Osteoblast (primary cell): ENCODE measurements around the gene TLE3. TPM values are rescaled to one million over a fixed set of nuclear protein-coding genes. Genes with fewer than 3 reads are reported as not detected.
A peak's percentile ranks its signal among the peaks of the same experiment; 100 is the strongest.

Experiments used
- DNase-seq: peaks from one replicate; pipeline ENCODE4 v3.0.0; 2011; ENCODE audit warnings: low spot score, mixed read lengths; ENCODE audit not compliant: insufficient read length; ENCODE audit errors: missing footprints
- H2AFZ ChIP-seq: 2 replicates; pipeline ENCODE4 v1.6.0; 2011; ENCODE audit warnings: mild to moderate bottlenecking, low read length
- H3K27ac ChIP-seq: 2 replicates; pipeline ENCODE4 v1.5.1; 2011; ENCODE audit warnings: mild to moderate bottlenecking, low read depth, low read length, moderate library complexity
- H3K27me3 ChIP-seq: 2 replicates; pipeline ENCODE4 v1.6.0; 2012; ENCODE audit warnings: mild to moderate bottlenecking, control low read depth, inconsistent platforms, low read length, moderate library complexity; ENCODE audit not compliant: insufficient read depth
- H3K36me3 ChIP-seq: 2 replicates; pipeline ENCODE4 v1.5.1; 2011; ENCODE audit warnings: mild to moderate bottlenecking, low read length, control low read depth, moderate library complexity; ENCODE audit not compliant: insufficient read depth
- H3K4me1 ChIP-seq: 2 replicates; pipeline ENCODE4 v1.5.1; 2011; ENCODE audit warnings: mild to moderate bottlenecking, low read length, control low read depth, moderate library complexity; ENCODE audit not compliant: insufficient read depth
- H3K4me2 ChIP-seq: 2 replicates; pipeline ENCODE4 v1.6.0; 2011; ENCODE audit warnings: mild to moderate bottlenecking, low read length; ENCODE audit not compliant: insufficient read depth
- H3K4me3 ChIP-seq: fragments of 200-600 bp; sonication (generic); 3 replicates; pipeline ENCODE4 v1.5.1; 2012; ENCODE audit warnings: mild to moderate bottlenecking, low read length, inconsistent platforms; ENCODE audit not compliant: insufficient read depth
- H3K79me2 ChIP-seq: 2 replicates; pipeline ENCODE4 v1.6.0; 2012; ENCODE audit warnings: mild to moderate bottlenecking, low read length, control low read depth, inconsistent platforms; ENCODE audit not compliant: insufficient read depth
- H3K9me3 ChIP-seq: 2 replicates; pipeline ENCODE4 v1.5.1; 2011; ENCODE audit warnings: low read depth, low read length, control low read depth
- H4K20me1 ChIP-seq: 2 replicates; pipeline ENCODE4 v1.6.0; 2012; ENCODE audit warnings: mild to moderate bottlenecking, low read length, control low read depth; ENCODE audit not compliant: insufficient read depth
- CTCF ChIP-seq: IDR thresholded peaks from 2 replicates; pipeline ENCODE4 v1.5.1; 2011; ENCODE audit warnings: mild to moderate bottlenecking, low read depth, low read length, moderate library complexity; ENCODE audit errors: extremely low read depth
- total RNA-seq: library from RNA; depleted of rRNA; stranded (reverse); fragments of >200 nt; gene quantifications from 2 replicates; pipeline ENCODE4 v1.2.3, GENCODE V29; 2012

TLE3 gene
- total RNA-seq, 1 donor: 29.7 TPM

- H3K9me3 ChIP-seq: no peaks in the 10 kb centered on the region
- peaks cover 80% of the 10 kb centered on the region for H3K36me3 ChIP-seq
These were observed 18.9 kb downstream of the TLE3 start for GRCh38 chr15:70078578-70079417.

GRCh38 chr15:70077188-70078147 lies 20.2 kb downstream of the TLE3 start:
- peaks cover 8% of the 10 kb centered on the region for H3K4me1 ChIP-seq
- H3K9me3 ChIP-seq: no peaks in the 10 kb centered on the region
- peak overlapping the region; percentile 18 for H3K27ac ChIP-seq
- H3K27me3 ChIP-seq: no peaks in the 10 kb centered on the region
- peaks cover 88% of the 10 kb centered on the region for H4K20me1 ChIP-seq
- H3K79me2 ChIP-seq: peaks cover 62% of the 10 kb centered on the region
- H2AFZ ChIP-seq: no peak overlapping the region
- H3K4me3 ChIP-seq: no peak overlapping the region
- peak; percentile 65 for DNase-seq
- TF ChIP-seq CTCF: no peak
- H3K4me2 ChIP-seq: no peak overlapping the region
- peaks cover 86% of the 10 kb centered on the region for H3K36me3 ChIP-seq

More at GRCh38 chr15:70078578-70079417, 18.9 kb downstream of the TLE3 start:
- Histone ChIP-seq H3K4me2 (no peak overlapping the region), H4K20me1 (peaks cover 91% of the 10 kb centered on the region), H3K4me1 (peaks cover 8% of the 10 kb centered on the region), H3K4me3 (no peak overlapping the region), H3K27ac (no peak overlapping the region), H3K79me2 (peaks cover 67% of the 10 kb centered on the region), H3K27me3 (no peaks in the 10 kb centered on the region), H2AFZ (no peak overlapping the region)
- TF ChIP-seq CTCF: no peak
- peak; percentile 39 for DNase-seq

GRCh38 chr15:70074380-70074779 lies 23.3 kb downstream of the TLE3 start:
- Histone ChIP-seq H3K27ac (no peak overlapping the region), H3K9me3 (no peaks in the 10 kb centered on the region), H3K4me3 (no peak overlapping the region), H2AFZ (no peak overlapping the region), H4K20me1 (peaks cover 75% of the 10 kb centered on the region), H3K4me2 (no peak overlapping the region), H3K36me3 (peaks cover 88% of the 10 kb centered on the region), H3K79me2 (peaks cover 47% of the 10 kb centered on the region), H3K4me1 (peaks cover 8% of the 10 kb centered on the region), H3K27me3 (no peaks in the 10 kb centered on the region)
- TF ChIP-seq CTCF: no peak
- DNase-seq: peak; percentile 56
